Adrenal gland (tissue), 5 donors: ENCODE data around the gene ABCE1.

Source experiments
- POLR2A ChIP-seq, 2 donors: fragments of 450-650 bp; IDR thresholded peaks; one replicate each; pipeline ENCODE4 v1.6.1; 2017; ENCODE audit warnings: antibody characterized with exemption in 2 of 2, mild to moderate bottlenecking in 2 of 2, moderate library complexity in 1 of 2
- TF ChIP-seq, protein P1 (sequence below), 6 experiments: fragments of 450-650 bp in 4 of 6; fragments of 200-600 bp in 2 of 6; sonication (generic) in 1 of 6; IDR thresholded peaks; 1 replicate in 5 of 6; 2 replicates in 1 of 6; pipeline versions ENCODE4 v1.5.1 to v1.8.0; 2016 to 2021; ENCODE audit warnings: antibody characterized with exemption in 6 of 6, mild to moderate bottlenecking in 2 of 6, moderate library complexity in 1 of 6
- donor health status: DM: no; HTN: no; CAD: no.

DNA sequence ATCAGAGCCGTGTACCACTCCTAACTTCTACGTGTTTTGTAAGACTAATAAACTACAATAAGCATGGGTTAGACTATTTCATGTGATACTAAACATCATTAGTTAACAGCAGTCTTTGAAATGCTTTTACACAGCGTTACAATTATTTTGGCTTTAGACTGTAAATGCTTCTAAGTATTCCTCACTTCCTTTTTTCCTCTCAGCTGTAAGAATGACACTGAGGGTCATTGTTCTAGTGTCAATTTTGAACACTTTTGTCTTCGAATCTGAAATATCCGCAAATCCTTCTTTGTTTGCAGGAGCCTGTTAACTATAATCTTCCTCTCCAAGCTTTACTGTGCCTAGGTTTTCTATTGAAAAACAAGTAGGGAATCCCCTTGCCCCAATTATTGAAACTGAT, 1.5 kb downstream of the ABCE1 start:
- TF ChIP-seq, protein P1, sequence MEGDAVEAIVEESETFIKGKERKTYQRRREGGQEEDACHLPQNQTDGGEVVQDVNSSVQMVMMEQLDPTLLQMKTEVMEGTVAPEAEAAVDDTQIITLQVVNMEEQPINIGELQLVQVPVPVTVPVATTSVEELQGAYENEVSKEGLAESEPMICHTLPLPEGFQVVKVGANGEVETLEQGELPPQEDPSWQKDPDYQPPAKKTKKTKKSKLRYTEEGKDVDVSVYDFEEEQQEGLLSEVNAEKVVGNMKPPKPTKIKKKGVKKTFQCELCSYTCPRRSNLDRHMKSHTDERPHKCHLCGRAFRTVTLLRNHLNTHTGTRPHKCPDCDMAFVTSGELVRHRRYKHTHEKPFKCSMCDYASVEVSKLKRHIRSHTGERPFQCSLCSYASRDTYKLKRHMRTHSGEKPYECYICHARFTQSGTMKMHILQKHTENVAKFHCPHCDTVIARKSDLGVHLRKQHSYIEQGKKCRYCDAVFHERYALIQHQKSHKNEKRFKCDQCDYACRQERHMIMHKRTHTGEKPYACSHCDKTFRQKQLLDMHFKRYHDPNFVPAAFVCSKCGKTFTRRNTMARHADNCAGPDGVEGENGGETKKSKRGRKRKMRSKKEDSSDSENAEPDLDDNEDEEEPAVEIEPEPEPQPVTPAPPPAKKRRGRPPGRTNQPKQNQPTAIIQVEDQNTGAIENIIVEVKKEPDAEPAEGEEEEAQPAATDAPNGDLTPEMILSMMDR (IDR thresholded peaks at IDR 0.05) = no peak
- no peak for TF ChIP-seq POLR2A (IDR thresholded peaks at IDR 0.05)
